ENCODE measurements around the gene KRT16.
"Not testable (repeated sequence)": the region's sequence is repeated elsewhere in the genome, so short reads cannot be mapped to it uniquely, and the experiment has no call there.

GRCh38 chr17:41610061-41610517, 2.5 kb downstream of the KRT16 start:
- not testable (repeated sequence) for TF ChIP-seq CTCF, POLR2A (IDR thresholded peaks at IDR 0.05)
